Measurements from ENCODE around the gene CNTNAP4. TPM values are rescaled to one million over a fixed set of nuclear protein-coding genes. Genes with fewer than 3 reads are reported as not detected.

Gene CNTNAP4
- total and polyA plus RNA-seq, 2 of the 4 experiments (the other 2 are of a cell fraction), result not detected

DNA sequence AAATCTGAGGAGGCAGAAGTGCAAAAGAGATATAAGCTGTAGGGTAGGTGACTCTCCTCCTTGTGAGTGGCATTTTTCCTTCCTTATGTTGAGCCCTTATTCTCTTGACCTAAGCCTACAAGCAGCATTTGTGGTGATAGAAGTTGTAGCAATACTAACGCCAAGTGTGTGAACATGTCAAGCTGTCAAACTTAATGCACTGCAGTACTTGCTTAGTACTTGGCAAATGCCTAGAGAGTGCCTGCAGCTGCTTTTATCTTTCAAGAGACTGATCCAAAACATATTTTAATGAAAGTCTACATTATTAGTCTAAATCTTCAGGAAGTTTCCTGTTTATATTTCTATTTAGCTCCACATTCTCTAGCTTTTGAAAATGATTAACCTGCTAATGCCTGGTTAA is 83.2 kb downstream of the CNTNAP4 start:
- no peak for TF ChIP-seq FOS (IDR thresholded peaks at IDR 0.05; ENCODE audit: low read depth, low read length)
- no peak for TF ChIP-seq RCOR1 (IDR thresholded peaks at IDR 0.05; ENCODE audit: insufficient replicate concordance, low read length)
- TF ChIP-seq, protein P1, sequence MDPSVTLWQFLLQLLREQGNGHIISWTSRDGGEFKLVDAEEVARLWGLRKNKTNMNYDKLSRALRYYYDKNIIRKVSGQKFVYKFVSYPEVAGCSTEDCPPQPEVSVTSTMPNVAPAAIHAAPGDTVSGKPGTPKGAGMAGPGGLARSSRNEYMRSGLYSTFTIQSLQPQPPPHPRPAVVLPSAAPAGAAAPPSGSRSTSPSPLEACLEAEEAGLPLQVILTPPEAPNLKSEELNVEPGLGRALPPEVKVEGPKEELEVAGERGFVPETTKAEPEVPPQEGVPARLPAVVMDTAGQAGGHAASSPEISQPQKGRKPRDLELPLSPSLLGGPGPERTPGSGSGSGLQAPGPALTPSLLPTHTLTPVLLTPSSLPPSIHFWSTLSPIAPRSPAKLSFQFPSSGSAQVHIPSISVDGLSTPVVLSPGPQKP (IDR thresholded peaks at IDR 0.05; ENCODE audit: borderline replicate concordance, low read depth, low read length), result no peak
- Histone ChIP-seq H2BK20ac (ENCODE audit: low read depth, low read length) (no peak overlapping the region), H3K4me3 (ENCODE audit: insufficient read depth, low read depth, low read length) (no peak overlapping the region), H3K4me1 (ENCODE audit: control insufficient read depth, insufficient read depth, low read length) (no peaks in the 10 kb centered on the region), H4K8ac (ENCODE audit: low read depth in 2 of 2, low read length in 2 of 2) (no peak overlapping the region), H3K14ac (replicated peaks; ENCODE audit: low read depth, low read length) (no peak overlapping the region), H3K36me3 (ENCODE audit: control insufficient read depth, insufficient read depth, low read length) (no peaks in the 10 kb centered on the region), H3K9me3 (ENCODE audit: control insufficient read depth, insufficient read depth, low read length) (no peaks in the 10 kb centered on the region), H3K18ac (ENCODE audit: low read depth, low read length) (no peak overlapping the region), H3K23ac (ENCODE audit: low read depth, low read length) (no peak overlapping the region), H2AFZ (replicated peaks; ENCODE audit: low read length, poor library complexity) (no peak overlapping the region), H2AK5ac (ENCODE audit: low read depth, low read length) (no peak overlapping the region), H4K20me1 (ENCODE audit: insufficient read depth, low read length) (no peaks in the 10 kb centered on the region), H3K79me1 (ENCODE audit: low read depth in 1 of 2, low read length in 2 of 2) (no peaks in the 10 kb centered on the region), H3K27ac (ENCODE audit: insufficient read depth, low read length) (no peak overlapping the region), H3K9ac (ENCODE audit: low read depth, low read length) (no peak overlapping the region), H2BK120ac (ENCODE audit: low read depth, low read length) (no peak overlapping the region), H3K4ac (ENCODE audit: low read depth, low read length) (no peak overlapping the region), H2BK5ac (ENCODE audit: low read depth, low read length, poor library complexity, severe bottlenecking) (no peak overlapping the region), H4K91ac (ENCODE audit: insufficient read depth, low read depth, low read length) (no peak overlapping the region), H3K27me3 (ENCODE audit: control insufficient read depth, insufficient read depth, low read length) (no peaks in the 10 kb centered on the region), H3K4me2 (ENCODE audit: low read depth, low read length) (no peak overlapping the region), H3K9me1 (ENCODE audit: insufficient read depth, low read length) (no peaks in the 10 kb centered on the region), H3K56ac (ENCODE audit: extremely low read depth, insufficient read depth, low read length) (no peak overlapping the region), H4K5ac (ENCODE audit: low read depth, low read length) (no peak overlapping the region), H2BK15ac (ENCODE audit: low read depth, low read length) (no peak overlapping the region), H2AK9ac (replicated peaks; ENCODE audit: low read depth, low read length, poor library complexity) (no peak overlapping the region)
- intact Hi-C loops (cut with micrococcal nuclease) (no loop called here), in situ Hi-C loops (cut with MboI; ENCODE audit: low sequenced_read_pairs) (no loop called here), dilution Hi-C loops (cut with HindIII; ENCODE audit: low sequenced_read_pairs, unreplicated experiment) (no loop called here)
- no peak for ATAC-seq (ENCODE audit: low read depth)
- ChIA-PET CTCF (no interaction called here), POLR2A (ENCODE audit: unreplicated experiment) (no interaction called here)
- no peak for DNase-seq
- no TSS peak for BruUV-seq (replicated peaks)
- no CpG with 5 or more reads among the region's 1 CpG for WGBS, 2 experiments (ENCODE audit: extremely low coverage in 2 of 2, insufficient read length in 1 of 2)
